ENCODE measurements around the gene EEF2KMT. TPM values are rescaled to one million over a fixed set of nuclear protein-coding genes. Genes with fewer than 3 reads are reported as not detected.
"Not testable (repeated sequence)": the region's sequence is repeated elsewhere in the genome, so short reads cannot be mapped to it uniquely, and the experiment has no call there.

Gene EEF2KMT
- 9.2 TPM for polyA plus RNA-seq (2013, experiment 1 of 2)
- 8.9 TPM for polyA plus RNA-seq (2013, experiment 2 of 2)

DNA sequence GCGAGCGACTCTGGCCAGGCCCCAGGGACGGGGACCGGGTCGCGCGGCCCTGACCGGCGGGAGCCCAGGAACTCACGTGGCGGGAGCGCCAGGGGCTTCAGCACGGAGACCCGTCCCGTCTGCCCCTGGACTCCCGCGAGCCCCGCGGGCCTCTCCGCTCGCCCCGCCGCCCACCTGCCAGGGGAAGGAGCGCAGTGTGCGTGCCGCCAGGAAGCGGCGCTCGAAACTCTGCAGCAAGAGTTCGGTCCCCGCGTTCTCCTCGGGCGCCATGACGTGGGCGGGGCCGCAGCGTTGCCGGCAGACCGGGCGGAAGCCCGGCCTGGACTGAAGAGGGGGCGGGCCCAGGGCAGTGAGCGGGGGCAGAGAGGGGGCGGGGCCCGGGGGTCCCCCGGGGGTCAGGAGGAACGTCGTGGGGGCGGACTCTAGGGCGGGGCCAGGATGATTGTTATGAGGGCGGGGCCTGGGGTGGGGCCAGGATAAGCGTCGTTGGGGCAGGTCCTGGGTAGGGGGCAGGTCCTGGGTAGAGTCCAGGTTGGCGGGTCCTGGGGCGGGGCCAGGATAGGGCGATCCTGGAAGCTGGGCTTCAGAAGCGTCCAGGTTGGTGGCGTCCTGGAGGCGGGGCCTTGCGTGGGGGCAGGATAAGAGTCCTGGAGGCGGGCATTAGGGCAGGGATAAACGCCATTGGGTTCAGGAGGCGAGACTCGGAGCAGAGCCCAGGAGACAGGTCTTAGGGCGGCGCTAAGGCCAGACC is at the start of gene EEF2KMT:
Gene EEF2KMT, minus strand, starts transcription at position 326 of the 751 bp plus-strand sequence. Its CDS starts 56 bp downstream, at position 270.
- H3K14ac ChIP-seq (ENCODE audit: low read length); H3K23ac ChIP-seq (ENCODE audit: low read depth, low read length, poor library complexity); H3K4ac ChIP-seq (ENCODE audit: low read length); H3K4me1 ChIP-seq (ENCODE audit: control insufficient read depth in 2 of 2, insufficient read depth in 1 of 2, low read depth in 1 of 2, low read length in 2 of 2); H3K9me3 ChIP-seq (replicated peaks in 1 of 2; ENCODE audit: control insufficient read depth in 2 of 2, insufficient read depth in 1 of 2, low read depth in 1 of 2, low read length in 2 of 2); H3K79me1 ChIP-seq (ENCODE audit: low read depth, low read length); H4K8ac ChIP-seq (ENCODE audit: low read depth, low read length); H3K27ac ChIP-seq (replicated peaks; ENCODE audit: low read length); H2BK15ac ChIP-seq (ENCODE audit: low read length); H2BK5ac ChIP-seq (ENCODE audit: low read length); H2AK5ac ChIP-seq (ENCODE audit: low read depth, low read length); H2BK120ac ChIP-seq (ENCODE audit: low read depth, low read length); H4K91ac ChIP-seq (ENCODE audit: low read depth, low read length, poor library complexity); H3K36me3 ChIP-seq (replicated peaks in 1 of 2; ENCODE audit: control insufficient read depth in 2 of 2, insufficient read depth in 2 of 2, low read length in 2 of 2): not testable (repeated sequence)
- H2AFZ ChIP-seq (ENCODE audit: low read length), result peak within 1 kb of the TSS; percentile 94
- peak within 1 kb of the TSS; percentile 91 for H3K4me2 ChIP-seq (ENCODE audit: insufficient read depth, low read length, poor library complexity, severe bottlenecking)
- H3K9ac ChIP-seq (ENCODE audit: low read depth, low read length, poor library complexity), result peak within 1 kb of the TSS; percentile 86
- H3K4me3 ChIP-seq (ENCODE audit: low read length in 2 of 2), result peak within 1 kb of the TSS; percentile 54 to 82
- peak within 1 kb of the TSS; percentile 73 for H2BK12ac ChIP-seq (ENCODE audit: low read length)
- peak; percentile 99 for DNase-seq (ENCODE audit: low spot score)
- peak within 1 kb of the TSS; percentile 76 for H3K18ac ChIP-seq (ENCODE audit: low read length)
- no CpG with 5 or more reads among the region's 67 CpGs for WGBS, 2 donors (ENCODE audit: extremely low coverage in 2 of 2, insufficient read length in 2 of 2, insufficient replicate concordance in 1 of 2)
- peaks cover 0 to 10% (median 0%) of the 10 kb centered on the region in 3 experiments for H3K27me3 ChIP-seq (ENCODE audit: control insufficient read depth in 3 of 3, insufficient read depth in 3 of 3, low read depth in 1 of 3, low read length in 3 of 3)

- H3K27ac ChIP-seq (replicated peaks; ENCODE audit: low read length); DNase-seq (ENCODE audit: low spot score); H3K4ac ChIP-seq (ENCODE audit: low read length); H3K18ac ChIP-seq (ENCODE audit: low read length); H3K14ac ChIP-seq (ENCODE audit: low read length); H2BK15ac ChIP-seq (ENCODE audit: low read length); H3K4me2 ChIP-seq (ENCODE audit: insufficient read depth, low read length, poor library complexity, severe bottlenecking); H3K23ac ChIP-seq (ENCODE audit: low read depth, low read length, poor library complexity); H2BK5ac ChIP-seq (ENCODE audit: low read length); H3K79me1 ChIP-seq (ENCODE audit: low read depth, low read length); H3K9ac ChIP-seq (ENCODE audit: low read depth, low read length, poor library complexity); H2BK120ac ChIP-seq (ENCODE audit: low read depth, low read length); H2AFZ ChIP-seq (ENCODE audit: low read length); H4K91ac ChIP-seq (ENCODE audit: low read depth, low read length, poor library complexity); H3K27me3 ChIP-seq (ENCODE audit: control insufficient read depth in 3 of 3, insufficient read depth in 3 of 3, low read depth in 1 of 3, low read length in 3 of 3); H2AK5ac ChIP-seq (ENCODE audit: low read depth, low read length); H2BK12ac ChIP-seq (ENCODE audit: low read length); H3K4me3 ChIP-seq (ENCODE audit: low read length in 2 of 2); H4K8ac ChIP-seq (ENCODE audit: low read depth, low read length); H3K9me3 ChIP-seq (replicated peaks in 1 of 2; ENCODE audit: control insufficient read depth in 2 of 2, insufficient read depth in 1 of 2, low read depth in 1 of 2, low read length in 2 of 2); H3K4me1 ChIP-seq (ENCODE audit: control insufficient read depth in 2 of 2, insufficient read depth in 1 of 2, low read depth in 1 of 2, low read length in 2 of 2); H3K36me3 ChIP-seq (replicated peaks in 1 of 2; ENCODE audit: control insufficient read depth in 2 of 2, insufficient read depth in 2 of 2, low read length in 2 of 2): not testable (repeated sequence)
- no CpG with 5 or more reads among the region's 1 CpG for WGBS, 2 donors (ENCODE audit: extremely low coverage in 2 of 2, insufficient read length in 2 of 2, insufficient replicate concordance in 1 of 2)
Observed at GRCh38 chr16:5144621-5144956, 47.0 kb upstream of the EEF2KMT start.

GRCh38 chr16:5143761-5144620 is 46.4 kb upstream of the EEF2KMT start:
- Histone ChIP-seq H4K8ac (ENCODE audit: low read depth, low read length) (no peak overlapping the region), H3K18ac (ENCODE audit: low read length) (no peak overlapping the region), H3K4ac (ENCODE audit: low read length) (no peak overlapping the region), H3K14ac (ENCODE audit: low read length) (no peak overlapping the region), H3K36me3 (replicated peaks in 1 of 2; ENCODE audit: control insufficient read depth in 2 of 2, insufficient read depth in 2 of 2, low read length in 2 of 2) (no peaks in the 10 kb centered on the region), H3K79me1 (ENCODE audit: low read depth, low read length) (peaks cover 1% of the 10 kb centered on the region), H3K4me3 (ENCODE audit: low read length in 2 of 2) (no peak overlapping the region), H3K27me3 (ENCODE audit: control insufficient read depth in 3 of 3, insufficient read depth in 3 of 3, low read depth in 1 of 3, low read length in 3 of 3) (peaks cover 0 to 4% (median 0%) of the 10 kb centered on the region in 3 experiments), H3K27ac (replicated peaks; ENCODE audit: low read length) (no peak overlapping the region), H2BK120ac (ENCODE audit: low read depth, low read length) (no peak overlapping the region), H3K4me2 (ENCODE audit: insufficient read depth, low read length, poor library complexity, severe bottlenecking) (no peak overlapping the region), H2BK5ac (ENCODE audit: low read length) (no peak overlapping the region), H3K4me1 (ENCODE audit: control insufficient read depth in 2 of 2, insufficient read depth in 1 of 2, low read depth in 1 of 2, low read length in 2 of 2) (no peaks in the 10 kb centered on the region), H3K23ac (ENCODE audit: low read depth, low read length, poor library complexity) (no peak overlapping the region), H2AK5ac (ENCODE audit: low read depth, low read length) (no peak overlapping the region), H2BK12ac (ENCODE audit: low read length) (no peak overlapping the region), H4K91ac (ENCODE audit: low read depth, low read length, poor library complexity) (no peak overlapping the region), H2AFZ (ENCODE audit: low read length) (no peak overlapping the region), H3K9me3 (replicated peaks in 1 of 2; ENCODE audit: control insufficient read depth in 2 of 2, insufficient read depth in 1 of 2, low read depth in 1 of 2, low read length in 2 of 2) (no peaks in the 10 kb centered on the region), H2BK15ac (ENCODE audit: low read length) (no peak overlapping the region), H3K9ac (ENCODE audit: low read depth, low read length, poor library complexity) (no peak overlapping the region)
- WGBS, 2 donors (ENCODE audit: extremely low coverage in 2 of 2, insufficient read length in 2 of 2, insufficient replicate concordance in 1 of 2), result no CpG with 5 or more reads among the region's 7 CpGs
- no peak for DNase-seq (ENCODE audit: low spot score)

DNA sequence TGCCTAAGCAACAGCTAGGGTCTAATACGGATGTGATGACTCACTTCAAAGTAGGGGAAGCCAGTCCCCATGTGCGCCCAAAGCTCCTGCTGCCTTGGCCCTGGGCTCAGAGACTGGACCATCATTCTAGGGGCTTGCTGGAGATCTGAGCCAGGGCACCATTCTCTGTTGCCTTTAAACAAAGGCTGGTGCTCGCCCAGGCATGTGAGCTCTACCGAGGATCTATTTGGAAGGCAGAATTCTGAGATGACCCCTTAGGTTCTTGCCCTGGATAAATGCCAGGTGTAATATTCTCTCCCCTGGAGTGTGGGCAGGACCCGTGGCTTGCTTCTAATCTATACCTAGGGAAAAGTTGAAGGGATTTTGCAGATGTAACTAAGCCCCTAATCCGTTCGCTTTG is 42.6 kb upstream of the EEF2KMT start:
- not testable (repeated sequence) for H3K27me3 ChIP-seq (ENCODE audit: control insufficient read depth in 3 of 3, insufficient read depth in 3 of 3, low read depth in 1 of 3, low read length in 3 of 3); H4K91ac ChIP-seq (ENCODE audit: low read depth, low read length, poor library complexity); H4K8ac ChIP-seq (ENCODE audit: low read depth, low read length); H3K23ac ChIP-seq (ENCODE audit: low read depth, low read length, poor library complexity); H2BK5ac ChIP-seq (ENCODE audit: low read length); H3K18ac ChIP-seq (ENCODE audit: low read length); H2BK120ac ChIP-seq (ENCODE audit: low read depth, low read length); H3K4me2 ChIP-seq (ENCODE audit: insufficient read depth, low read length, poor library complexity, severe bottlenecking); H3K4ac ChIP-seq (ENCODE audit: low read length); H2BK12ac ChIP-seq (ENCODE audit: low read length); H3K9me3 ChIP-seq (replicated peaks in 1 of 2; ENCODE audit: control insufficient read depth in 2 of 2, insufficient read depth in 1 of 2, low read depth in 1 of 2, low read length in 2 of 2); H2AK5ac ChIP-seq (ENCODE audit: low read depth, low read length); H2AFZ ChIP-seq (ENCODE audit: low read length); H2BK15ac ChIP-seq (ENCODE audit: low read length); H3K27ac ChIP-seq (replicated peaks; ENCODE audit: low read length); DNase-seq (ENCODE audit: low spot score); H3K36me3 ChIP-seq (replicated peaks in 1 of 2; ENCODE audit: control insufficient read depth in 2 of 2, insufficient read depth in 2 of 2, low read length in 2 of 2); H3K4me1 ChIP-seq (ENCODE audit: control insufficient read depth in 2 of 2, insufficient read depth in 1 of 2, low read depth in 1 of 2, low read length in 2 of 2); H3K79me1 ChIP-seq (ENCODE audit: low read depth, low read length); H3K14ac ChIP-seq (ENCODE audit: low read length); H3K9ac ChIP-seq (ENCODE audit: low read depth, low read length, poor library complexity); H3K4me3 ChIP-seq (ENCODE audit: low read length in 2 of 2)
- WGBS, 2 donors (ENCODE audit: extremely low coverage in 2 of 2, insufficient read length in 2 of 2, insufficient replicate concordance in 1 of 2), result no CpG with 5 or more reads among the region's 7 CpGs

All from neuronal stem cell (in vitro differentiated cells).